Epithelial cell of esophagus (primary cell): Measurements from ENCODE around the gene EPS8.
A peak's percentile ranks its signal among the peaks of the same experiment; 100 is the strongest.

Source experiments
- DNase-seq: peaks from one replicate; pipeline ENCODE4 v3.0.0; 2010; ENCODE audit warnings: low read depth
- H3K4me3 ChIP-seq: 2 replicates; pipeline ENCODE4 v1.5.1; 2011; ENCODE audit warnings: mild to moderate bottlenecking, low read length, control low read depth
- CTCF ChIP-seq: IDR thresholded peaks from 2 replicates; pipeline ENCODE4 v1.5.1; 2011; ENCODE audit warnings: low read depth, mild to moderate bottlenecking, low read length, control low read depth, inconsistent platforms; ENCODE audit not compliant: insufficient read depth; ENCODE audit errors: missing control alignments

EPS8 gene

GRCh38 chr12:15589328-15590032 lies 199.7 kb downstream of the EPS8 start:
- TF ChIP-seq CTCF = no peak
- no peak overlapping the region for H3K4me3 ChIP-seq
- DNase-seq = no peak

DNA sequence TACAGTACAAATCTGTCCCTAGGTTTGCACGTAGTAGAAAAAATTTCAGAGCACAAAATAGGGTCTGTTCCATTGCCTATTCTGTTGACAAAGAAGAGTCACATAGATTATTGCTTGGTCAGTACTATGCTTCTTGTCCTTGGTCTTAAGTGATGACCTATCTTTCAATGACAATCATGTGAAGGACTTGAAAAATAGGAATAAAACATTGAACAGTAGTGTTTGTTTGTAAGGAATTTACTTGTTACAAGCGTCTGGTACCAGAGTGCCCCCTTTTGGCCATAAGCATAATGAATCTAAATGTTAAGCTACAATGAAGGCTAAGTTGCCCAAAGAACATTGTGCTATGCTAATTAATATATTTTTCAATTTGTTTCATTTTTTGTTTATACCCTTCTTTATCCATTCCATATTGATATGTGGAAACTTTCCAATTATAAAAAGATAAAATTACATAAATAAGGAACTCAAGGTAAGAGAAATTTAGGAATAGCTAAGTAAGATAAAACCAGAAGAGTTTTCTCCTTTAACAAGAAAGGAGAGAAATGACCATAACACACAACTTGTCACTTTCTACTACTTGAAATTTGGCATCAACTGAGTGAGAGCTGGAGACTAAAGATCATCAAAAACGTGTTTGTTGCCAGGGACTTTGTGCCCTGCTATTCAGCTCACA lies 204.7 kb downstream of the EPS8 start:
- peak; percentile 68 for TF ChIP-seq CTCF
- peak; percentile 80 for DNase-seq
- no peak overlapping the region for H3K4me3 ChIP-seq

- H3K4me3 ChIP-seq = no peak overlapping the region
- TF ChIP-seq CTCF = no peak
- no peak for DNase-seq
Observed at GRCh38 chr12:15583804-15584203, 205.4 kb downstream of the EPS8 start.

DNA sequence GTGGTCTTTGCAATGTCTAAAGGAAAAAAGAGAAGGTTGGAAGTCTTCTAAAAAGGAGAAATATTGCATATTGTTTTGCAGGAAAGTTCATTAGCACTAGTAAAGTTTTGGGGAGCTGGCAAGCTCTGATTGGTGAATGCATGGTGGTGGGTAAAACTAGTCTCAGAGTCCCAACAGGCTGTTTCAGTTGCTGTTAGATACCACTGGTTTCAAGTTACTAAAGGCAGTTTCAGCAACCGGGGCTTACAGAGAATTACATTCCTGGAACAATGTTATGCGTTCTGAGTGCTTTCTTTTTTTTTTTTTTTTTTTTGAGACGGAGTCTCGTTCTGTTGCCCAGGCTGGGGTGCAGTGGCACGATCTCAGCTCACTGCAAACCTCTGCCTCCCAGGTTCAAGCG lies 208.2 kb downstream of the EPS8 start:
- TF ChIP-seq CTCF = no peak
- DNase-seq = no peak
- no peak overlapping the region for H3K4me3 ChIP-seq

GRCh38 chr12:15580431-15580830 lies 208.8 kb downstream of the EPS8 start:
- DNase-seq = no peak
- H3K4me3 ChIP-seq = no peak overlapping the region
- TF ChIP-seq CTCF = no peak

GRCh38 chr12:15575671-15576541 lies 213.3 kb downstream of the EPS8 start:
- no peak for DNase-seq
- no peak for TF ChIP-seq CTCF
- H3K4me3 ChIP-seq = no peak overlapping the region
